LNCaP clone FGC (cell line): Measurements from ENCODE around the gene RANBP17.
"Not testable (repeated sequence)": the region's sequence is repeated elsewhere in the genome, so short reads cannot be mapped to it uniquely, and the experiment has no call there.

Experiments used
- DNase-seq: peaks from one replicate; pipeline ENCODE4 v3.0.0-alpha.2; 2011; ENCODE audit warnings: low read depth
- H3K4me3 ChIP-seq: 2 replicates; pipeline ENCODE4 v1.5.1; 2011; ENCODE audit warnings: mild to moderate bottlenecking, low read depth, low read length, control low read depth
- CTCF ChIP-seq: IDR thresholded peaks from 2 replicates; pipeline ENCODE4 v1.5.1; 2012; ENCODE audit warnings: mild to moderate bottlenecking; ENCODE audit not compliant: control insufficient read depth, insufficient read depth; ENCODE audit errors: extremely low read depth

RANBP17 gene

GRCh38 chr5:171168171-171168570, 306.4 kb downstream of the RANBP17 start:
- no peak overlapping the region for H3K4me3 ChIP-seq
- TF ChIP-seq CTCF, result no peak
- no peak for DNase-seq

DNA sequence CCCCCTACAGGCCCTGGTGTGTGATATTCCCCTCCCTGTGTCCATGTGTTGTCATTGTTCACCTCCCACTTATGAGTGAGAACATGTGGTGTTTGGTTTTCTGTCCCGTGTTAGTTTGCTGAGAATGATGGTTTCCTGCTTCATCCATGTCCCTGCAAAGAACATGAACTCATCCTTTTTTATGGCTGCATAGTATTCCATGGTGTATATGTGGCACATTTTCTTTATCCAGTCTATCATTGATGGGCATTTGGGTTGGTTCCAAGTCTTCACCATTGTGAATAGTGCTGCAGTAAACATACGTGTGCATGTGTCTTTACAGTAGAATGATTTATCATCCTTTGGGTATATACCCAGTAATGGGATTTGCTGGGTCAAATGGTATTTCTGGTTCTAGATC, 313.1 kb downstream of the RANBP17 start:
- H3K4me3 ChIP-seq, DNase-seq: not testable (repeated sequence)

GRCh38 chr5:171175746-171176145, 313.9 kb downstream of the RANBP17 start:
- no peak for TF ChIP-seq CTCF
- no peak for DNase-seq
- no peak overlapping the region for H3K4me3 ChIP-seq

GRCh38 chr5:171178190-171178589, 316.4 kb downstream of the RANBP17 start:
- not testable (repeated sequence) for H3K4me3 ChIP-seq, DNase-seq

- no peak overlapping the region for H3K4me3 ChIP-seq
- peak; percentile 79 for DNase-seq
- TF ChIP-seq CTCF, result no peak
Observed at GRCh38 chr5:171188016-171188415, 326.2 kb downstream of the RANBP17 start.

DNA sequence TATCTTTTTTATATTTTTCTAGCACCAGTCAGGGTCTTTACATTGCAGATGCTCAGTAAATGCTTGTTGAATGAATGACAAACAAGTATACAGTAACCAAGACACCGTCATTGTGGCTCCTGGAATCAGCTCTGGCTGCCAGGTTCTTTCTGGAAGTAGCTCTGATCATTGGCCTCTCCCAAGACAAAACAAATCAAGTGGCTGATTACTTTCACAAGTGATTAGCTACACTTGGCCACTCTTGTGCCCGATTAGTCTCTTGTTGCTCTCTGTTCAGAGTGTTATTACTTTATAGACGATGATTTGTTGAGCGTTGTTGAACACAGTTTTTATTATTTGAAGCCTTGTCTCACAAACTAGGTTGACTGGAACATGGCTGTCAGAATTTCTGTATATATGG, 327.6 kb downstream of the RANBP17 start:
- H3K4me3 ChIP-seq, result no peak overlapping the region
- no peak for DNase-seq
- TF ChIP-seq CTCF, result no peak

GRCh38 chr5:171192111-171192510, 330.3 kb downstream of the RANBP17 start:
- DNase-seq, result no peak
- TF ChIP-seq CTCF, result no peak
- no peak overlapping the region for H3K4me3 ChIP-seq

DNA sequence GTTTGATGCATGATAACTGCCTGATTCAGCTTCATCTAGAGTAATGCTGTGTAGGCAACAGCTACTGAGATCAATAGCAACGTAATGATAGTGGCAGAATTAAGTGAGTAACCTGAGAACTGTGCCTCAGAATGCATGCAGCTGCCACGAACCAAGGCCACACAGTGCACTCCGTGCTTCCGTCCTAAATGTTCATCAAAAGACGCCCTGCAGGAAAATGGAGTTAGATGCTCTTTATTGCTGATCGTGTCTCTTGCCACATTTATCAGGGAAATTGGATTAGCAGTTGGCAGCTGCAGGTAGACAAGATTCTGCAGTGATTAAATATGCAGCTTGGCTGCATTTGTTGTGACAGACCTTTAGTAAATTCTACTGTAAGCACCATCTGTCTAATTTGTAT, 339.5 kb downstream of the RANBP17 start:
- no peak for TF ChIP-seq CTCF
- DNase-seq, result no peak
- H3K4me3 ChIP-seq, result no peak overlapping the region
